SK-N-SH (cell line): ENCODE data around the gene GRIK3.

ENCODE experiments used
- CHD2 ChIP-seq: fragments of 150-350 bp; IDR thresholded peaks from 2 replicates; pipeline ENCODE4 v1.6.1; 2018; ENCODE audit warnings: low read length; ENCODE audit not compliant: partially characterized antibody
- CTCF ChIP-seq: fragments of 200-600 bp; sonication (generic); IDR thresholded peaks from 2 replicates; pipeline ENCODE4 v1.6.1; 2017; ENCODE audit warnings: antibody characterized with exemption, mild to moderate bottlenecking, moderate library complexity
- FOXJ3 ChIP-seq: sonication (generic); formaldehyde crosslinking; IDR thresholded peaks from 2 replicates; pipeline ENCODE4 v1.5.1; 2020; ENCODE audit warnings: mild to moderate bottlenecking, missing genetic modification reagents
- GABPA ChIP-seq: IDR thresholded peaks from 2 replicates; pipeline ENCODE4 v1.4.0; 2012; ENCODE audit warnings: low read depth, mild to moderate bottlenecking
- IRF3 ChIP-seq: fragments of 150-350 bp; IDR thresholded peaks from 2 replicates; pipeline ENCODE4 v1.6.1; 2016; ENCODE audit warnings: mild to moderate bottlenecking, low read depth, low read length
- JUND ChIP-seq: IDR thresholded peaks from 2 replicates; pipeline ENCODE4 v1.4.0; 2012
- NRF1 ChIP-seq: IDR thresholded peaks from 2 replicates; pipeline ENCODE4 v1.6.1; 2012; ENCODE audit warnings: low read depth, mild to moderate bottlenecking, low read length
- POLR2AphosphoS5 ChIP-seq: IDR thresholded peaks from 2 replicates; pipeline ENCODE4 v1.6.1; 2012; ENCODE audit warnings: low read depth, low read length
- RAD21 ChIP-seq: IDR thresholded peaks from 2 replicates; pipeline ENCODE4 v1.6.1; 2012; ENCODE audit warnings: mild to moderate bottlenecking, low read length
- RFX5 ChIP-seq: IDR thresholded peaks from 2 replicates; pipeline ENCODE4 v1.6.1; 2012; ENCODE audit warnings: mild to moderate bottlenecking, improper control_type of control experiment, low read length
- SIN3A ChIP-seq: IDR thresholded peaks from 2 replicates; pipeline ENCODE4 v1.6.1; 2012; ENCODE audit warnings: low read depth, mild to moderate bottlenecking, low read length, moderate library complexity, borderline replicate concordance
- SMC3 ChIP-seq: IDR thresholded peaks from 2 replicates; pipeline ENCODE4 v1.6.1; 2012; ENCODE audit warnings: low read depth, low read length, improper control_type of control experiment
- TF ChIP-seq, protein P1 (sequence below): fragments of 150-350 bp; IDR thresholded peaks from 2 replicates; pipeline ENCODE4 v1.6.1; 2017; ENCODE audit warnings: antibody characterized with exemption, low read length, low read depth, borderline replicate concordance

DNA sequence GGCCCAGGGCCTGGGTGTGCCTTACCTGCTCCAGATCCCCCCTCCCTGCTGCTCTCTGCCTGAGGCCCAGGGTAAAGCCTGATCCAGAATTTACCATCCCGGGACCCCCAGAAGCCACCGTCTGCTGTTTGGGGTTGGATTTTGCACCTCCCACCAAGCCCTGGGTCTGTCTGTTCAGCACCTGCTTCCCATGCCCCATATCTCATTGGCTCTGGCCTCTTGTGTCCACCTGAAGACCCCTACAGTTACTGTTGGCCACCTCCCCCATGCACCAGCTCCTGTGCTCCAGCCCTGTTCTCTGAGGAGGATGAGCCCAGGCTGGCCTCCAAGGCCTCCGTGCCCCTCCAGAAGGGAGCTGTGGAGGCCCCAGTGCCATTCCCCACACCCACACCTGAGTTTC lies 113.9 kb downstream of the GRIK3 start:
- TF ChIP-seq RAD21 (no peak), CTCF (no peak), POLR2AphosphoS5 (no peak), NRF1 (no peak), JUND (no peak), GABPA (no peak), RFX5 (no peak), FOXJ3 (no peak), SIN3A (no peak), SMC3 (no peak), CHD2 (no peak), IRF3 (no peak)
- TF ChIP-seq, protein P1, sequence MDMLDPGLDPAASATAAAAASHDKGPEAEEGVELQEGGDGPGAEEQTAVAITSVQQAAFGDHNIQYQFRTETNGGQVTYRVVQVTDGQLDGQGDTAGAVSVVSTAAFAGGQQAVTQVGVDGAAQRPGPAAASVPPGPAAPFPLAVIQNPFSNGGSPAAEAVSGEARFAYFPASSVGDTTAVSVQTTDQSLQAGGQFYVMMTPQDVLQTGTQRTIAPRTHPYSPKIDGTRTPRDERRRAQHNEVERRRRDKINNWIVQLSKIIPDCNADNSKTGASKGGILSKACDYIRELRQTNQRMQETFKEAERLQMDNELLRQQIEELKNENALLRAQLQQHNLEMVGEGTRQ, result no peak
